ENCODE results near the gene CDH13.
A peak's percentile ranks its signal among the peaks of the same experiment; 100 is the strongest.

The CDH13 gene

GRCh38 chr16:83200005-83200779, 573.4 kb downstream of the CDH13 start:
- H3K27me3 ChIP-seq (replicated peaks; ENCODE audit: control insufficient read depth, insufficient read depth, low read length): no peaks in the 10 kb centered on the region
- H3K9ac ChIP-seq (ENCODE audit: low read length): no peak overlapping the region
- DNase-seq (ENCODE audit: low read depth): no peak

GRCh38 chr16:83201748-83202147, 575.0 kb downstream of the CDH13 start:
- no peaks in the 10 kb centered on the region for H3K9me3 ChIP-seq (ENCODE audit: control insufficient read depth, low read length)
- no peaks in the 10 kb centered on the region for H3K4me1 ChIP-seq (ENCODE audit: control insufficient read depth, insufficient read depth, low read length)
- no peaks in the 10 kb centered on the region for H3K27me3 ChIP-seq (replicated peaks; ENCODE audit: control insufficient read depth, insufficient read depth, low read length)
- no peak overlapping the region for H3K9ac ChIP-seq (ENCODE audit: low read length)
- no peaks in the 10 kb centered on the region for H3K36me3 ChIP-seq (ENCODE audit: control insufficient read depth, insufficient read depth, low read length, severe bottlenecking)
- no peak overlapping the region for H3K4me3 ChIP-seq (ENCODE audit: low read length)
- no peak for DNase-seq (ENCODE audit: low read depth)

More at GRCh38 chr16:83200005-83200779, 573.4 kb downstream of the CDH13 start:
- Histone ChIP-seq H3K36me3 (ENCODE audit: control insufficient read depth, insufficient read depth, low read length, severe bottlenecking) (no peaks in the 10 kb centered on the region), H3K4me1 (ENCODE audit: control insufficient read depth, insufficient read depth, low read length) (no peaks in the 10 kb centered on the region), H3K4me3 (ENCODE audit: low read length) (no peak overlapping the region), H3K9me3 (ENCODE audit: control insufficient read depth, low read length) (no peaks in the 10 kb centered on the region)

- Histone ChIP-seq H3K27me3 (replicated peaks; ENCODE audit: control insufficient read depth, insufficient read depth, low read length) (no peaks in the 10 kb centered on the region), H3K4me3 (ENCODE audit: low read length) (no peak overlapping the region), H3K4me1 (ENCODE audit: control insufficient read depth, insufficient read depth, low read length) (peaks cover 3% of the 10 kb centered on the region), H3K9me3 (ENCODE audit: control insufficient read depth, low read length) (no peaks in the 10 kb centered on the region), H3K9ac (ENCODE audit: low read length) (no peak overlapping the region), H3K36me3 (ENCODE audit: control insufficient read depth, insufficient read depth, low read length, severe bottlenecking) (no peaks in the 10 kb centered on the region)
- no peak for DNase-seq (ENCODE audit: low read depth)
These were observed 579.1 kb downstream of the CDH13 start for GRCh38 chr16:83205896-83206295.

- Histone ChIP-seq H3K9me3 (ENCODE audit: control insufficient read depth, low read length) (no peaks in the 10 kb centered on the region), H3K9ac (ENCODE audit: low read length) (no peak overlapping the region)
These were observed 579.7 kb downstream of the CDH13 start for GRCh38 chr16:83206426-83206825.

GRCh38 chr16:83211711-83212110, 584.9 kb downstream of the CDH13 start:
- no peak for DNase-seq (ENCODE audit: low read depth)
- Histone ChIP-seq H3K9me3 (ENCODE audit: control insufficient read depth, low read length) (no peaks in the 10 kb centered on the region), H3K4me1 (ENCODE audit: control insufficient read depth, insufficient read depth, low read length) (peaks cover 3% of the 10 kb centered on the region), H3K36me3 (ENCODE audit: control insufficient read depth, insufficient read depth, low read length, severe bottlenecking) (no peaks in the 10 kb centered on the region), H3K4me3 (ENCODE audit: low read length) (no peak overlapping the region), H3K27me3 (replicated peaks; ENCODE audit: control insufficient read depth, insufficient read depth, low read length) (no peaks in the 10 kb centered on the region), H3K9ac (ENCODE audit: low read length) (no peak overlapping the region)

More at GRCh38 chr16:83206426-83206825, 579.7 kb downstream of the CDH13 start:
- no peak for DNase-seq (ENCODE audit: low read depth)
- no peak overlapping the region for H3K4me3 ChIP-seq (ENCODE audit: low read length)
- H3K4me1 ChIP-seq (ENCODE audit: control insufficient read depth, insufficient read depth, low read length): peaks cover 3% of the 10 kb centered on the region
- no peaks in the 10 kb centered on the region for H3K36me3 ChIP-seq (ENCODE audit: control insufficient read depth, insufficient read depth, low read length, severe bottlenecking)
- no peaks in the 10 kb centered on the region for H3K27me3 ChIP-seq (replicated peaks; ENCODE audit: control insufficient read depth, insufficient read depth, low read length)

GRCh38 chr16:83212301-83212841, 585.6 kb downstream of the CDH13 start:
- H3K4me3 ChIP-seq (ENCODE audit: low read length): no peak overlapping the region
- no peaks in the 10 kb centered on the region for H3K9me3 ChIP-seq (ENCODE audit: control insufficient read depth, low read length)
- H3K36me3 ChIP-seq (ENCODE audit: control insufficient read depth, insufficient read depth, low read length, severe bottlenecking): no peaks in the 10 kb centered on the region
- H3K27me3 ChIP-seq (replicated peaks; ENCODE audit: control insufficient read depth, insufficient read depth, low read length): no peaks in the 10 kb centered on the region
- DNase-seq (ENCODE audit: low read depth): no peak
- no peak overlapping the region for H3K9ac ChIP-seq (ENCODE audit: low read length)
- peaks cover 3% of the 10 kb centered on the region for H3K4me1 ChIP-seq (ENCODE audit: control insufficient read depth, insufficient read depth, low read length)

- no peak overlapping the region for H3K4me3 ChIP-seq (ENCODE audit: low read length)
- H3K27me3 ChIP-seq (replicated peaks; ENCODE audit: control insufficient read depth, insufficient read depth, low read length): no peaks in the 10 kb centered on the region
- H3K36me3 ChIP-seq (ENCODE audit: control insufficient read depth, insufficient read depth, low read length, severe bottlenecking): no peaks in the 10 kb centered on the region
- no peak overlapping the region for H3K9ac ChIP-seq (ENCODE audit: low read length)
- no peak for DNase-seq (ENCODE audit: low read depth)
- H3K4me1 ChIP-seq (ENCODE audit: control insufficient read depth, insufficient read depth, low read length): peaks cover 3% of the 10 kb centered on the region
- no peaks in the 10 kb centered on the region for H3K9me3 ChIP-seq (ENCODE audit: control insufficient read depth, low read length)
These were observed 587.9 kb downstream of the CDH13 start for GRCh38 chr16:83214671-83215070.

- H3K9me3 ChIP-seq (ENCODE audit: control insufficient read depth, low read length): no peaks in the 10 kb centered on the region
- no peaks in the 10 kb centered on the region for H3K36me3 ChIP-seq (ENCODE audit: control insufficient read depth, insufficient read depth, low read length, severe bottlenecking)
- no peak overlapping the region for H3K4me3 ChIP-seq (ENCODE audit: low read length)
- DNase-seq (ENCODE audit: low read depth): peak; percentile 21
- H3K4me1 ChIP-seq (ENCODE audit: control insufficient read depth, insufficient read depth, low read length): no peaks in the 10 kb centered on the region
- H3K27me3 ChIP-seq (replicated peaks; ENCODE audit: control insufficient read depth, insufficient read depth, low read length): no peaks in the 10 kb centered on the region
- no peak overlapping the region for H3K9ac ChIP-seq (ENCODE audit: low read length)
These were observed 588.7 kb downstream of the CDH13 start for GRCh38 chr16:83215406-83216001.

GRCh38 chr16:83219285-83219684, 592.5 kb downstream of the CDH13 start:
- Histone ChIP-seq H3K27me3 (replicated peaks; ENCODE audit: control insufficient read depth, insufficient read depth, low read length) (no peaks in the 10 kb centered on the region), H3K4me3 (ENCODE audit: low read length) (no peak overlapping the region), H3K9me3 (ENCODE audit: control insufficient read depth, low read length) (no peaks in the 10 kb centered on the region), H3K9ac (ENCODE audit: low read length) (no peak overlapping the region), H3K4me1 (ENCODE audit: control insufficient read depth, insufficient read depth, low read length) (no peaks in the 10 kb centered on the region), H3K36me3 (ENCODE audit: control insufficient read depth, insufficient read depth, low read length, severe bottlenecking) (no peaks in the 10 kb centered on the region)
- no peak for DNase-seq (ENCODE audit: low read depth)

GRCh38 chr16:83220066-83220465, 593.3 kb downstream of the CDH13 start:
- no peaks in the 10 kb centered on the region for H3K27me3 ChIP-seq (replicated peaks; ENCODE audit: control insufficient read depth, insufficient read depth, low read length)
- H3K4me3 ChIP-seq (ENCODE audit: low read length): no peak overlapping the region
- H3K36me3 ChIP-seq (ENCODE audit: control insufficient read depth, insufficient read depth, low read length, severe bottlenecking): no peaks in the 10 kb centered on the region
- DNase-seq (ENCODE audit: low read depth): no peak
- no peak overlapping the region for H3K9ac ChIP-seq (ENCODE audit: low read length)
- no peaks in the 10 kb centered on the region for H3K9me3 ChIP-seq (ENCODE audit: control insufficient read depth, low read length)
- no peaks in the 10 kb centered on the region for H3K4me1 ChIP-seq (ENCODE audit: control insufficient read depth, insufficient read depth, low read length)

- Histone ChIP-seq H3K36me3 (ENCODE audit: control insufficient read depth, insufficient read depth, low read length, severe bottlenecking) (no peaks in the 10 kb centered on the region), H3K4me3 (ENCODE audit: low read length) (no peak overlapping the region), H3K9ac (ENCODE audit: low read length) (no peak overlapping the region), H3K9me3 (ENCODE audit: control insufficient read depth, low read length) (no peaks in the 10 kb centered on the region), H3K27me3 (replicated peaks; ENCODE audit: control insufficient read depth, insufficient read depth, low read length) (no peaks in the 10 kb centered on the region), H3K4me1 (ENCODE audit: control insufficient read depth, insufficient read depth, low read length) (no peaks in the 10 kb centered on the region)
- DNase-seq (ENCODE audit: low read depth): no peak
These were observed 597.9 kb downstream of the CDH13 start for GRCh38 chr16:83224642-83225041.

Measured in adipocyte (in vitro differentiated cells).